BE2C (cell line): ENCODE measurements around the gene KCNQ2.

Experiments used
- DNase-seq: peaks from one replicate; pipeline ENCODE4 v3.0.0-alpha.2; 2020
- H3K27me3 ChIP-seq: fragments of 250-450 bp; sonication (Bioruptor Pico); 2 replicates; pipeline ENCODE4 v1.5.1; 2020; ENCODE audit warnings: mild to moderate bottlenecking
- H3K36me3 ChIP-seq: fragments of 250-450 bp; sonication (Bioruptor Pico); 2 replicates; pipeline ENCODE4 v1.5.1; 2020; ENCODE audit warnings: mild to moderate bottlenecking
- H3K4me1 ChIP-seq: fragments of 250-450 bp; sonication (Bioruptor Pico); 2 replicates; pipeline ENCODE4 v1.5.1; 2020
- H3K4me3 ChIP-seq: 2 replicates; pipeline ENCODE4 v1.5.1; 2011; ENCODE audit warnings: low read depth, low read length
- H3K9me3 ChIP-seq: fragments of 250-450 bp; sonication (Bioruptor Pico); 2 replicates; pipeline ENCODE4 v1.5.1; 2020
- CTCF ChIP-seq: IDR thresholded peaks from 2 replicates; pipeline ENCODE4 v1.5.1; 2012; ENCODE audit warnings: mild to moderate bottlenecking, low read depth, low read length

Gene KCNQ2

GRCh38 chr20:63449796-63450730 is 22.4 kb downstream of the KCNQ2 start:
- Histone ChIP-seq H3K4me1 (peaks cover 17% of the 10 kb centered on the region), H3K36me3 (no peaks in the 10 kb centered on the region), H3K9me3 (no peaks in the 10 kb centered on the region), H3K4me3 (no peak overlapping the region), H3K27me3 (no peaks in the 10 kb centered on the region; the same call in 1 of the 2 replicates)
- DNase-seq: no peak
- no peak for TF ChIP-seq CTCF

- Histone ChIP-seq H3K27me3 (no peaks in the 10 kb centered on the region), H3K36me3 (no peaks in the 10 kb centered on the region), H3K9me3 (no peaks in the 10 kb centered on the region), H3K4me1 (peaks cover 11% of the 10 kb centered on the region), H3K4me3 (no peak overlapping the region)
- TF ChIP-seq CTCF: no peak
- DNase-seq: no peak
Observed at GRCh38 chr20:63449025-63449424, 23.4 kb downstream of the KCNQ2 start.

GRCh38 chr20:63448031-63448430 is 24.4 kb downstream of the KCNQ2 start:
- no peak for TF ChIP-seq CTCF
- Histone ChIP-seq H3K4me1 (peaks cover 5% of the 10 kb centered on the region), H3K9me3 (no peaks in the 10 kb centered on the region), H3K27me3 (no peaks in the 10 kb centered on the region), H3K4me3 (no peak overlapping the region), H3K36me3 (no peaks in the 10 kb centered on the region)
- no peak for DNase-seq

- Histone ChIP-seq H3K36me3 (no peaks in the 10 kb centered on the region), H3K27me3 (no peaks in the 10 kb centered on the region), H3K4me3 (no peak overlapping the region), H3K4me1 (peaks cover 5% of the 10 kb centered on the region), H3K9me3 (no peaks in the 10 kb centered on the region)
- DNase-seq: no peak
- no peak for TF ChIP-seq CTCF
Observed at GRCh38 chr20:63447320-63447719, 25.1 kb downstream of the KCNQ2 start.

- no peak for TF ChIP-seq CTCF
Observed at GRCh38 chr20:63446216-63447024, 26.0 kb downstream of the KCNQ2 start.

More at GRCh38 chr20:63446216-63447024, 26.0 kb downstream of the KCNQ2 start:
- peaks cover 11% of the 10 kb centered on the region for H3K4me1 ChIP-seq
- H3K36me3 ChIP-seq: no peaks in the 10 kb centered on the region
- H3K9me3 ChIP-seq: no peaks in the 10 kb centered on the region
- no peak overlapping the region for H3K4me3 ChIP-seq
- DNase-seq: no peak
- H3K27me3 ChIP-seq: no peaks in the 10 kb centered on the region
